KMS-11 (cell line): Measurements from ENCODE around the gene AP3B1.

Source experiments
- H2AFZ ChIP-seq: fragments of 200-600 bp; sonication (generic); 2 replicates; pipeline ENCODE4 v1.6.1; 2016; ENCODE audit warnings: antibody characterized with exemption, mixed run types, low read depth
- H3K27ac ChIP-seq: fragments of 200-600 bp; sonication (generic); 2 replicates; pipeline ENCODE4 v1.6.1; 2016; ENCODE audit warnings: mild to moderate bottlenecking, mixed run types
- H3K27me3 ChIP-seq: fragments of 200-600 bp; sonication (generic); 2 replicates; pipeline ENCODE4 v1.6.1; 2017; ENCODE audit warnings: mild to moderate bottlenecking, low read depth, mixed run types, moderate library complexity; ENCODE audit not compliant: insufficient read depth
- H3K36me3 ChIP-seq: fragments of 200-600 bp; sonication (generic); 2 replicates; pipeline ENCODE4 v1.6.1; 2017; ENCODE audit warnings: mild to moderate bottlenecking, mixed run types; ENCODE audit not compliant: insufficient read depth
- H3K4me1 ChIP-seq: fragments of 200-600 bp; sonication (generic); 2 replicates; pipeline ENCODE4 v1.6.1; 2016; ENCODE audit warnings: mild to moderate bottlenecking, low read depth, mixed run types; ENCODE audit not compliant: poor library complexity, severe bottlenecking
- H3K4me2 ChIP-seq: fragments of 200-600 bp; sonication (generic); 2 replicates; pipeline ENCODE4 v1.7.0; 2016; ENCODE audit warnings: mild to moderate bottlenecking, mixed run types
- H3K4me3 ChIP-seq: fragments of 200-600 bp; sonication (generic); IDR thresholded peaks from 2 replicates; pipeline ENCODE4 v1.6.1; 2017; ENCODE audit warnings: low read depth, low read length, mixed read lengths; ENCODE audit not compliant: insufficient read depth
- H3K79me2 ChIP-seq: fragments of 200-600 bp; sonication (generic); 2 replicates; pipeline ENCODE4 v1.6.1; 2016; ENCODE audit warnings: low read depth, mixed run types; ENCODE audit not compliant: insufficient read depth
- H3K9ac ChIP-seq: fragments of 200-600 bp; sonication (generic); 2 replicates; pipeline ENCODE4 v1.6.1; 2016; ENCODE audit warnings: mild to moderate bottlenecking, mixed run types
- H4K20me1 ChIP-seq: fragments of 200-600 bp; sonication (generic); 2 replicates; pipeline ENCODE4 v1.6.1; 2016; ENCODE audit warnings: mild to moderate bottlenecking, mixed run types; ENCODE audit not compliant: insufficient read depth
- TF ChIP-seq, protein P1 (sequence below): fragments of 200-600 bp; sonication (generic); conservative IDR thresholded peaks from 2 replicates; pipeline ENCODE4 v1.6.1; 2017; ENCODE audit warnings: low read depth, mild to moderate bottlenecking, antibody characterized with exemption, low read length, moderate library complexity, mixed read lengths

Gene AP3B1

GRCh38 chr5:78251663-78252284, 42.7 kb downstream of the AP3B1 start:
- no peak overlapping the region for H3K27ac ChIP-seq
- no peak overlapping the region for H3K4me2 ChIP-seq
- no peaks in the 10 kb centered on the region for H3K79me2 ChIP-seq
- no peak overlapping the region for H3K4me3 ChIP-seq
- no peaks in the 10 kb centered on the region for H3K27me3 ChIP-seq
- TF ChIP-seq, protein P1, sequence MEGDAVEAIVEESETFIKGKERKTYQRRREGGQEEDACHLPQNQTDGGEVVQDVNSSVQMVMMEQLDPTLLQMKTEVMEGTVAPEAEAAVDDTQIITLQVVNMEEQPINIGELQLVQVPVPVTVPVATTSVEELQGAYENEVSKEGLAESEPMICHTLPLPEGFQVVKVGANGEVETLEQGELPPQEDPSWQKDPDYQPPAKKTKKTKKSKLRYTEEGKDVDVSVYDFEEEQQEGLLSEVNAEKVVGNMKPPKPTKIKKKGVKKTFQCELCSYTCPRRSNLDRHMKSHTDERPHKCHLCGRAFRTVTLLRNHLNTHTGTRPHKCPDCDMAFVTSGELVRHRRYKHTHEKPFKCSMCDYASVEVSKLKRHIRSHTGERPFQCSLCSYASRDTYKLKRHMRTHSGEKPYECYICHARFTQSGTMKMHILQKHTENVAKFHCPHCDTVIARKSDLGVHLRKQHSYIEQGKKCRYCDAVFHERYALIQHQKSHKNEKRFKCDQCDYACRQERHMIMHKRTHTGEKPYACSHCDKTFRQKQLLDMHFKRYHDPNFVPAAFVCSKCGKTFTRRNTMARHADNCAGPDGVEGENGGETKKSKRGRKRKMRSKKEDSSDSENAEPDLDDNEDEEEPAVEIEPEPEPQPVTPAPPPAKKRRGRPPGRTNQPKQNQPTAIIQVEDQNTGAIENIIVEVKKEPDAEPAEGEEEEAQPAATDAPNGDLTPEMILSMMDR: no peak
- no peaks in the 10 kb centered on the region for H3K4me1 ChIP-seq
- no peak overlapping the region for H3K9ac ChIP-seq
- H4K20me1 ChIP-seq: no peaks in the 10 kb centered on the region
- H3K36me3 ChIP-seq: no peaks in the 10 kb centered on the region
- no peak overlapping the region for H2AFZ ChIP-seq

DNA sequence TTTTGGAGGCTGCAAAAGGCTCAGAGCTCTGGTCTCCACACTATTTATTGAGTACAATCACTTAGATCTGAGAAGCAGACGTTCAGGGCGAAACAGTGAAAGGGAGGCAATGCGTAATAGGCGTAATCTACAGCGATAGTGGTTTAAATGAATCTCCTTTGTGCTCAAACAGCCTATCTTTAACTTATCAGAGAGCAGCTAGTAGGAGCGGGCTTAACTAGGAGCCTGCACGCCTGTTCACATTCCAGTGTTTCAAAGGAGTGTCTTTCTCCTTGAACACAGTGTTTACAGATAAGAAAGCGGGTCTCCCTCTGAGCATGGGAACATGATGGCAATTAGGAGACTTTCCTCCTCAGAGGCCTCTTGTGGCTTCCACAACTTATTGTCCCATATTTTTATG, 49.4 kb downstream of the AP3B1 start:
- no peak overlapping the region for H3K4me2 ChIP-seq
- no peak overlapping the region for H2AFZ ChIP-seq
- H3K9ac ChIP-seq: no peak overlapping the region
- no peaks in the 10 kb centered on the region for H3K79me2 ChIP-seq
- H3K36me3 ChIP-seq: no peaks in the 10 kb centered on the region; the same call in 1 of the 2 replicates
- H3K27ac ChIP-seq: no peak overlapping the region
- H4K20me1 ChIP-seq: no peaks in the 10 kb centered on the region
- H3K4me1 ChIP-seq: no peaks in the 10 kb centered on the region
- no peak overlapping the region for H3K4me3 ChIP-seq
- TF ChIP-seq, protein P1: no peak
- H3K27me3 ChIP-seq: no peaks in the 10 kb centered on the region

- H4K20me1 ChIP-seq: no peaks in the 10 kb centered on the region
- no peak overlapping the region for H3K4me2 ChIP-seq
- TF ChIP-seq, protein P1: no peak
- H3K9ac ChIP-seq: no peak overlapping the region
- no peaks in the 10 kb centered on the region for H3K4me1 ChIP-seq
- no peaks in the 10 kb centered on the region for H3K27me3 ChIP-seq
- no peak overlapping the region for H2AFZ ChIP-seq
- no peaks in the 10 kb centered on the region for H3K79me2 ChIP-seq
- H3K4me3 ChIP-seq: no peak overlapping the region
- H3K36me3 ChIP-seq: no peaks in the 10 kb centered on the region; the same call in 1 of the 2 replicates
- no peak overlapping the region for H3K27ac ChIP-seq
These were observed 50.9 kb downstream of the AP3B1 start for GRCh38 chr5:78243639-78244038.

DNA sequence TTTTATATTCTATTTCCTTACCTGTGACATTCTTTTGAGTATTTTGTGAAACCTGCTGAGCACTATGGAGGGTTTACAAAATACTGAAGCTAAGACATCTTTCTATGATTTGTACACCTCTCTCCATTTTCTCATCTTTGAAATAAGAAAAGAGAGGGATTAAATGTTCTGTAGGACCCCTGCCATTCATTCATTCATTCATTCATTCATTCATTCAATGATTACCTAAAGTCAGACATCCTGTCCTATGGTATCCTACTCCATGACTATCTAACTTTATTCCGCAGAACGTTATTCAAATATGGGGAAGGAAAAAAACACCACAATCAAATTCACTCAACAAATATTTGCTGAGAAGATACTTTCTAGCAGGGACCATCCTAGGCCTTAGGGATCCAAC, 51.4 kb downstream of the AP3B1 start:
- Histone ChIP-seq H3K36me3 (no peaks in the 10 kb centered on the region; the same call in 1 of the 2 replicates), H3K4me3 (no peak overlapping the region), H2AFZ (no peak overlapping the region), H3K4me2 (no peak overlapping the region), H3K27ac (no peak overlapping the region), H3K27me3 (no peaks in the 10 kb centered on the region), H4K20me1 (no peaks in the 10 kb centered on the region), H3K79me2 (no peaks in the 10 kb centered on the region), H3K9ac (no peak overlapping the region), H3K4me1 (no peaks in the 10 kb centered on the region)
- TF ChIP-seq, protein P1: no peak
